ENCODE data around the gene FAM53A. TPM values are rescaled to one million over a fixed set of nuclear protein-coding genes. Genes with fewer than 3 reads are reported as not detected.

The FAM53A gene
- total RNA-seq, 2 donors from 2014 or later: 0.66 to 2.3 TPM

DNA sequence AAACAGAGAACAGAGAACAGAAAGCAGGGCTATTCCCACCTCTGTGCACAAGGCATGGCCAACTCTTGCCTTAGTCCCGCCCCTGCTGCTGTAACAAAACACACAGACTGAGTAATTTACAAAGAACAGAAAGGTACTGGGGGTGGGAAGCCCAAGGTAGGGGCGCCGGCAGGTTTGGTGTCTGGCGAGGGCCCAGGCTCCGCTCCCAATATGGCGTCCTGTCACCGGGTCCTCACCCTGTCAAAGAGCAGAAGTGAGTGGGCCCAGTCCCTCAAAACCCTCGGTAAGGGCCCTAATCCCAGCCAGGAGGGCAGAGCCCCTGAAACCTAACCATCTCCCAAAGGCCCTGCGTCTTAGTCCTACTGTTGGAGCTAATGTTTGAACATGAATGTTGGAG lies 71.0 kb downstream of the FAM53A start:
- intact Hi-C loops (cut with DNase I): no loop called here
- Histone ChIP-seq H3K9me3 (peaks cover 0 to 5% (median 0%) of the 10 kb centered on the region in 3 donors), H3K27me3 (no peaks in the 10 kb centered on the region), H3K4me1 (no peaks in the 10 kb centered on the region), H3K36me3 (replicated peaks in 1 of 2; ENCODE audit: insufficient read depth in 1 of 2, low read depth in 2 of 2) (no peaks in the 10 kb centered on the region), H3K27ac (no peak overlapping the region), H3K4me3 (no peak overlapping the region)
- TF ChIP-seq, protein P1, sequence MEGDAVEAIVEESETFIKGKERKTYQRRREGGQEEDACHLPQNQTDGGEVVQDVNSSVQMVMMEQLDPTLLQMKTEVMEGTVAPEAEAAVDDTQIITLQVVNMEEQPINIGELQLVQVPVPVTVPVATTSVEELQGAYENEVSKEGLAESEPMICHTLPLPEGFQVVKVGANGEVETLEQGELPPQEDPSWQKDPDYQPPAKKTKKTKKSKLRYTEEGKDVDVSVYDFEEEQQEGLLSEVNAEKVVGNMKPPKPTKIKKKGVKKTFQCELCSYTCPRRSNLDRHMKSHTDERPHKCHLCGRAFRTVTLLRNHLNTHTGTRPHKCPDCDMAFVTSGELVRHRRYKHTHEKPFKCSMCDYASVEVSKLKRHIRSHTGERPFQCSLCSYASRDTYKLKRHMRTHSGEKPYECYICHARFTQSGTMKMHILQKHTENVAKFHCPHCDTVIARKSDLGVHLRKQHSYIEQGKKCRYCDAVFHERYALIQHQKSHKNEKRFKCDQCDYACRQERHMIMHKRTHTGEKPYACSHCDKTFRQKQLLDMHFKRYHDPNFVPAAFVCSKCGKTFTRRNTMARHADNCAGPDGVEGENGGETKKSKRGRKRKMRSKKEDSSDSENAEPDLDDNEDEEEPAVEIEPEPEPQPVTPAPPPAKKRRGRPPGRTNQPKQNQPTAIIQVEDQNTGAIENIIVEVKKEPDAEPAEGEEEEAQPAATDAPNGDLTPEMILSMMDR (IDR thresholded peaks at IDR 0.05): no peak
- TF ChIP-seq POLR2A (IDR thresholded peaks at IDR 0.05): no peak
- DNase-seq (no peak), ATAC-seq (no peak)
- 80 to 89% methylated on average over 7 to 9 of the region's 9 CpGs for WGBS, 2 donors

DNA sequence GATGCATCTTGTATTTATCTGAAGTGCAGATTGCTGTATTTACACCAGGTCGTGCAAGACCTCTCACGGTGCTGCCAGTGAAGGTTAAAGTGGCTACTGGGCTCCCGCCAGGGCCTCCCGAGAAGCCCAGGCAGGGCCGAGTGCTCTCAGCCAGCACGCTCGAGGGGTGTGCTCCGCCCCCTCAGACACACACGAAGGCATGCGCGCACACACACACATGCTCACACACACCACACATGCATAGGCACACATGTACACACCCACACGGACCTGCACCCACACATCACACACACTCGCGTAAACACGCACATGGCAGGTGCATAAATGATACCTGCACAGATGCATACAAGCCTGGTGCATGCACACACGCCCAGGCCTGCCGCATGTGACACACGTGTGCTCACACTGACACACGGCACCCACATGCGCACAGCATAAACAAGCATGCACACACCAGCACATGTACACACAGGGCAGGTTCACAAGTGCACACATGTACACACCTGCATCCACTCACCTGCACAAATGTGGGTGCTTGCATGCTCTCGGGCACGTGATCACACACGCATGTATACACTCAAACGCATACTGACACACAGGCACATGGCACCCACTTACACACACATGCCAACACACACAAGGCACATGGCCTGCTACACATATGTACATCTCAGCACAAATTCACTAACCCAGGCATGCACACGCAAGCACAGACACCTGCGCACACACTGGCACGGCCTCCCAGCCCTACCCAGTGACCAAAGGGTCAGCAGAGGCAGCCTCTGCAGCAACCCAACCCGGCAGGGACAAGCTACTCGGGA lies 71.6 kb downstream of the FAM53A start:
- Histone ChIP-seq H3K4me1 (no peaks in the 10 kb centered on the region), H3K27ac (no peak overlapping the region), H3K4me3 (no peak overlapping the region), H3K36me3 (replicated peaks in 1 of 2; ENCODE audit: insufficient read depth in 1 of 2, low read depth in 2 of 2) (no peaks in the 10 kb centered on the region), H3K27me3 (no peaks in the 10 kb centered on the region), H3K9me3 (no peaks in the 10 kb centered on the region)
- no peak for ATAC-seq
- no peak for DNase-seq
- intact Hi-C loops (cut with DNase I): no loop called here
- no peak for TF ChIP-seq POLR2A (IDR thresholded peaks at IDR 0.05)
- TF ChIP-seq, protein P1 (IDR thresholded peaks at IDR 0.05): no peak
- 82 to 85% methylated on average over 29 of the region's 29 CpGs for WGBS, 2 donors

DNA sequence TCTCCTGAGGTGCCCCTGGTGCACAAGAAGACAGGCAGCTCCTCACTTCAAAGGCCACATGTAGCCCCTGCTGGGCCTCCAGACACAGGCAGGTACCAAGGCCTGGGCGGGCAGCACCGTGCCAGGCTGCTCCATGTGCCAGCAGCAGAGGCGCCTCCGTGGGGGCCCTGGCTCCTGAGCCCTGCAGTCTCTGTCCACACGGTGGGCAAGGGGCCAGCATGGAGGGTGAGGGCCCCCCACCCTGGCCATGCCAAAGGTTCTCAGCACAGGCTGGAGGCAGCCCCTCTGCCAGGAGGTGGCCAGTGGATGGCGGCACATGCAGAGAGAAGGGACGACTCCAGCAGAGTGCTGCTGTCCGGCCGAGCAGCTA lies 72.6 kb downstream of the FAM53A start:
- H3K27ac ChIP-seq: no peak overlapping the region
- no peak for TF ChIP-seq POLR2A (IDR thresholded peaks at IDR 0.05)
- TF ChIP-seq, protein P1 (IDR thresholded peaks at IDR 0.05): no peak
- H3K27me3 ChIP-seq: no peaks in the 10 kb centered on the region
- no peaks in the 10 kb centered on the region for H3K4me1 ChIP-seq
- H3K9me3 ChIP-seq: no peaks in the 10 kb centered on the region
- 83 to 87% methylated on average over 4 to 9 of the region's 9 CpGs for WGBS, 2 donors
- H3K36me3 ChIP-seq (replicated peaks in 1 of 2; ENCODE audit: insufficient read depth in 1 of 2, low read depth in 2 of 2): no peaks in the 10 kb centered on the region
- ATAC-seq (no peak), DNase-seq (no peak)
- intact Hi-C loops (cut with DNase I): no loop called here
- H3K4me3 ChIP-seq: no peak overlapping the region

DNA sequence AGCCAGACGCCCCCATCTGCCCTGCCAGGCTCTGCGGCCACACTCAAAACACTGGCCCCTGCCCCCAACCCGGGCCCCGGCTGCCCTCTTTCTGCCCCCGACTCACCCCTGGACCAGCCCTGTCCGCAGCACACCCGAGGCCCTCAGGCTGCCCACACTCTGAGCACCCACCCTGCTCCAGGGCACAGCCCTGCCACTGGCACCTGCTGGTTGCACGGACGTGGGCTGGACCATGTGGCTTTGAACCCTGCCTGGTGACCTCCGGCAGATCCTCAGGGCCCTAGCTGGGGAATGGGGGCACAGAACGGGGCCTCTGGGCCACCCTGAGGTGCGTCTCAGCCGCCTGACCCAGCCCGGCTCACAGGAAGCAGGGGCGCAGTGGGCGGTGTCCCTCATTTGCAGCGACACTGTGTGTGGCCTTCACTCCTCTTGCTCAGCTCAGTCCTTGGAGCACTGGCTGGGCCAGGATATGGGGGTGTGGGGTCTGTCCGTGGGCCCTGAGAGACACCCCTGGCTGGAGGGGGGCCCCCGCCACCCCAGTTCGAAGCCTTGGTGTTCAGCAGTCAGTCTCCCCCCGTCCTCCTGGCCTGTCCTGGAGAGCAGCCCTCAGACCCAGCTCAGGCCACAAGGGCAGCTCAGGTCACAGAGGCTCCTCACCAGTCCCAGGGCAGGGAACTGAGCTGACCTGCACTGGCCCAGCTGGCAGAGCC lies 73.2 kb downstream of the FAM53A start:
- ATAC-seq: no peak
- TF ChIP-seq, protein P1 (IDR thresholded peaks at IDR 0.05): no peak
- TF ChIP-seq POLR2A (IDR thresholded peaks at IDR 0.05): no peak
- Histone ChIP-seq H3K9me3 (no peaks in the 10 kb centered on the region), H3K36me3 (replicated peaks in 1 of 2; ENCODE audit: insufficient read depth in 1 of 2, low read depth in 2 of 2) (no peaks in the 10 kb centered on the region), H3K4me1 (no peaks in the 10 kb centered on the region), H3K27me3 (no peaks in the 10 kb centered on the region), H3K4me3 (no peak overlapping the region), H3K27ac (no peak overlapping the region)
- intact Hi-C loops (cut with DNase I): no loop called here
- DNase-seq: no peak
- 72 to 85% methylated on average over 5 to 19 of the region's 21 CpGs for WGBS, 2 donors
